ENCODE measurements around the gene KCNMA1. TPM values are rescaled to one million over a fixed set of nuclear protein-coding genes. Genes with fewer than 3 reads are reported as not detected.

Gene KCNMA1
- total and polyA plus RNA-seq, 10 of the 15 experiments (the other 5 are each of a cell fraction or from before 2014, with no cell fraction given) = 8.5 to 77.0 (median 21.3) TPM

DNA sequence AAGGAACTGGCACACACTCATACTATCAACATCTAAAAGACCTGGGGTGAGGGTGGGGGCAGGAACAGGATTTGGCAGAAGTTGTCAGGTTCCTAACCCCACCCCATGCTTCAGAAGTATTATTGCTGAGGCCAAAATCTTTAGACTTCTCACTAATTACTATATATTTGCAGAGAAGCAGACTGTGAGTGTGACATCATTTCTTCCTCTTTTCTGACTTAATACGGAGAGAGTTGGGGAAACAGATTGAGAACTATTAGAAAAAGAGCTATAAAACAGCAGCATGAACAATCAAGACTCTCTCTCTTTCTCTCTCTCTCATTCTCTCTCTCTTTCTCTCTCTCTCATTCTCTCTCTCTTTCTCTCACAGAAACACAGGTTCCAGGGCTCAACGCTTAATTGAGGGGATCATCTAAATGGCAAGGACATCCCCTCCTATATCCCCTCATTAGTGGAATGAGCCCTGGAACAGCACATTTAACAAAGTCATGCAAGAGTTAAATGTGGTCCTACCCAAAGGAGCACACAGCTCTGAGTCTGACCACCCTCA, 94.8 kb downstream of the KCNMA1 start (continued):
- TF ChIP-seq, protein P1, sequence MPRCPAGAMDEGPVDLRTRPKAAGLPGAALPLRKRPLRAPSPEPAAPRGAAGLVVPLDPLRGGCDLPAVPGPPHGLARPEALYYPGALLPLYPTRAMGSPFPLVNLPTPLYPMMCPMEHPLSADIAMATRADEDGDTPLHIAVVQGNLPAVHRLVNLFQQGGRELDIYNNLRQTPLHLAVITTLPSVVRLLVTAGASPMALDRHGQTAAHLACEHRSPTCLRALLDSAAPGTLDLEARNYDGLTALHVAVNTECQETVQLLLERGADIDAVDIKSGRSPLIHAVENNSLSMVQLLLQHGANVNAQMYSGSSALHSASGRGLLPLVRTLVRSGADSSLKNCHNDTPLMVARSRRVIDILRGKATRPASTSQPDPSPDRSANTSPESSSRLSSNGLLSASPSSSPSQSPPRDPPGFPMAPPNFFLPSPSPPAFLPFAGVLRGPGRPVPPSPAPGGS (IDR thresholded peaks at IDR 0.05; ENCODE audit: borderline replicate concordance, insufficient read depth, low read depth, low read length, poor library complexity, severe bottlenecking) = no peak
- TF ChIP-seq NRF1 (conservative IDR thresholded peaks at IDR 0.05; ENCODE audit: low read depth, low read length) = no peak
- TF ChIP-seq, protein P2, sequence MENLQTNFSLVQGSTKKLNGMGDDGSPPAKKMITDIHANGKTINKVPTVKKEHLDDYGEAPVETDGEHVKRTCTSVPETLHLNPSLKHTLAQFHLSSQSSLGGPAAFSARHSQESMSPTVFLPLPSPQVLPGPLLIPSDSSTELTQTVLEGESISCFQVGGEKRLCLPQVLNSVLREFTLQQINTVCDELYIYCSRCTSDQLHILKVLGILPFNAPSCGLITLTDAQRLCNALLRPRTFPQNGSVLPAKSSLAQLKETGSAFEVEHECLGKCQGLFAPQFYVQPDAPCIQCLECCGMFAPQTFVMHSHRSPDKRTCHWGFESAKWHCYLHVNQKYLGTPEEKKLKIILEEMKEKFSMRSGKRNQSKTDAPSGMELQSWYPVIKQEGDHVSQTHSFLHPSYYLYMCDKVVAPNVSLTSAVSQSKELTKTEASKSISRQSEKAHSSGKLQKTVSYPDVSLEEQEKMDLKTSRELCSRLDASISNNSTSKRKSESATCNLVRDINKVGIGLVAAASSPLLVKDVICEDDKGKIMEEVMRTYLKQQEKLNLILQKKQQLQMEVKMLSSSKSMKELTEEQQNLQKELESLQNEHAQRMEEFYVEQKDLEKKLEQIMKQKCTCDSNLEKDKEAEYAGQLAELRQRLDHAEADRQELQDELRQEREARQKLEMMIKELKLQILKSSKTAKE (IDR thresholded peaks at IDR 0.05; ENCODE audit: low read depth, poor library complexity, severe bottlenecking) = no peak
- TF ChIP-seq, protein P3, sequence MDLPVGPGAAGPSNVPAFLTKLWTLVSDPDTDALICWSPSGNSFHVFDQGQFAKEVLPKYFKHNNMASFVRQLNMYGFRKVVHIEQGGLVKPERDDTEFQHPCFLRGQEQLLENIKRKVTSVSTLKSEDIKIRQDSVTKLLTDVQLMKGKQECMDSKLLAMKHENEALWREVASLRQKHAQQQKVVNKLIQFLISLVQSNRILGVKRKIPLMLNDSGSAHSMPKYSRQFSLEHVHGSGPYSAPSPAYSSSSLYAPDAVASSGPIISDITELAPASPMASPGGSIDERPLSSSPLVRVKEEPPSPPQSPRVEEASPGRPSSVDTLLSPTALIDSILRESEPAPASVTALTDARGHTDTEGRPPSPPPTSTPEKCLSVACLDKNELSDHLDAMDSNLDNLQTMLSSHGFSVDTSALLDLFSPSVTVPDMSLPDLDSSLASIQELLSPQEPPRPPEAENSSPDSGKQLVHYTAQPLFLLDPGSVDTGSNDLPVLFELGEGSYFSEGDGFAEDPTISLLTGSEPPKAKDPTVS (IDR thresholded peaks at IDR 0.05; ENCODE audit: low read depth, low read length) = no peak
- TF ChIP-seq, protein P4, sequence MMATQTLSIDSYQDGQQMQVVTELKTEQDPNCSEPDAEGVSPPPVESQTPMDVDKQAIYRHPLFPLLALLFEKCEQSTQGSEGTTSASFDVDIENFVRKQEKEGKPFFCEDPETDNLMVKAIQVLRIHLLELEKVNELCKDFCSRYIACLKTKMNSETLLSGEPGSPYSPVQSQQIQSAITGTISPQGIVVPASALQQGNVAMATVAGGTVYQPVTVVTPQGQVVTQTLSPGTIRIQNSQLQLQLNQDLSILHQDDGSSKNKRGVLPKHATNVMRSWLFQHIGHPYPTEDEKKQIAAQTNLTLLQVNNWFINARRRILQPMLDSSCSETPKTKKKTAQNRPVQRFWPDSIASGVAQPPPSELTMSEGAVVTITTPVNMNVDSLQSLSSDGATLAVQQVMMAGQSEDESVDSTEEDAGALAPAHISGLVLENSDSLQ (IDR thresholded peaks at IDR 0.05) = no peak
- TF ChIP-seq, protein P5, sequence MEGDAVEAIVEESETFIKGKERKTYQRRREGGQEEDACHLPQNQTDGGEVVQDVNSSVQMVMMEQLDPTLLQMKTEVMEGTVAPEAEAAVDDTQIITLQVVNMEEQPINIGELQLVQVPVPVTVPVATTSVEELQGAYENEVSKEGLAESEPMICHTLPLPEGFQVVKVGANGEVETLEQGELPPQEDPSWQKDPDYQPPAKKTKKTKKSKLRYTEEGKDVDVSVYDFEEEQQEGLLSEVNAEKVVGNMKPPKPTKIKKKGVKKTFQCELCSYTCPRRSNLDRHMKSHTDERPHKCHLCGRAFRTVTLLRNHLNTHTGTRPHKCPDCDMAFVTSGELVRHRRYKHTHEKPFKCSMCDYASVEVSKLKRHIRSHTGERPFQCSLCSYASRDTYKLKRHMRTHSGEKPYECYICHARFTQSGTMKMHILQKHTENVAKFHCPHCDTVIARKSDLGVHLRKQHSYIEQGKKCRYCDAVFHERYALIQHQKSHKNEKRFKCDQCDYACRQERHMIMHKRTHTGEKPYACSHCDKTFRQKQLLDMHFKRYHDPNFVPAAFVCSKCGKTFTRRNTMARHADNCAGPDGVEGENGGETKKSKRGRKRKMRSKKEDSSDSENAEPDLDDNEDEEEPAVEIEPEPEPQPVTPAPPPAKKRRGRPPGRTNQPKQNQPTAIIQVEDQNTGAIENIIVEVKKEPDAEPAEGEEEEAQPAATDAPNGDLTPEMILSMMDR (IDR thresholded peaks at IDR 0.05 in 2 of 3, conservative IDR thresholded peaks at IDR 0.05 in 1 of 3; ENCODE audit: control insufficient read depth in 2 of 3, extremely low read depth in 1 of 3, insufficient read depth in 1 of 3, low read depth in 3 of 3, low read length in 3 of 3) = no peak
- TF ChIP-seq RB1 (IDR thresholded peaks at IDR 0.05; ENCODE audit: borderline replicate concordance) = no peak
- no peak for TF ChIP-seq SUZ12 (IDR thresholded peaks at IDR 0.05; ENCODE audit: unreplicated experiment)
- TF ChIP-seq SREBF2 (IDR thresholded peaks at IDR 0.05; ENCODE audit: low read length) = no peak
